Heart right ventricle (tissue), 16 donors: ENCODE measurements around the gene ARRDC5. TPM values are rescaled to one million over a fixed set of nuclear protein-coding genes. Genes with fewer than 3 reads are reported as not detected.
A peak's percentile ranks its signal among the peaks of the same experiment; 100 is the strongest.

Experiments
- ATAC-seq, 8 donors: fragments of 200-7000 bp; cut with Tn5 transposase; one replicate each; pipeline ENCODE4 v1.9.1; 2020; ENCODE audit warnings: mild to moderate bottlenecking in 8 of 8, moderate library complexity in 8 of 8, moderate number of reproducible peaks in 1 of 8
- DNase-seq, 2 donors: peaks; one replicate each; pipeline ENCODE4 v3.0.0-alpha.2; 2020
- H3K27ac ChIP-seq, 10 donors: fragments of 200-600 bp; sonication (generic) in 2 of 10; one replicate each; pipeline versions ENCODE4 v1.5.0 to v1.8.0; 2020 to 2022; ENCODE audit warnings: mild to moderate bottlenecking in 3 of 10
- H3K27me3 ChIP-seq, 7 donors: fragments of 200-600 bp; one replicate each; pipeline ENCODE4 v1.8.0; 2021 to 2022; ENCODE audit warnings: mild to moderate bottlenecking in 2 of 7
- H3K36me3 ChIP-seq, 9 donors: fragments of 200-600 bp; sonication (generic) in 1 of 9; one replicate each; pipeline versions ENCODE4 v1.5.0 to v1.8.0; 2020 to 2022; ENCODE audit warnings: mild to moderate bottlenecking in 2 of 9
- H3K4me1 ChIP-seq, 9 donors: fragments of 200-600 bp; sonication (generic) in 1 of 9; one replicate each; pipeline versions ENCODE4 v1.5.0 to v1.8.0; 2020 to 2022; ENCODE audit warnings: mild to moderate bottlenecking in 4 of 9
- H3K4me3 ChIP-seq, 10 donors: fragments of 200-600 bp; sonication (generic) in 2 of 10; one replicate each; pipeline versions ENCODE4 v1.5.0 to v1.8.0; 2020 to 2022; ENCODE audit warnings: mild to moderate bottlenecking in 7 of 10, moderate library complexity in 2 of 10
- H3K9me3 ChIP-seq, 11 donors: fragments of 200-600 bp in 10 of 11; sonication (generic) in 2 of 11; one replicate each; pipeline versions ENCODE4 v1.5.0 to v1.8.0; 2013 to 2022; ENCODE audit warnings: mild to moderate bottlenecking in 2 of 11, control low read depth in 1 of 11, moderate library complexity in 1 of 11
- WGBS, 2 donors: extraction: QIAGEN DNeasy Blood & Tissue Kit; methylation state at CpG; one replicate each; pipeline ENCODE4 v1.1.7; 2013; ENCODE audit warnings: inconsistent platforms in 1 of 2; 5-methylcytosine and 5-hydroxymethylcytosine counted together
- intact Hi-C, 10 donors: fragments of 100-400 bp; cut with DNase I; formaldehyde crosslinking; loops; one replicate each; pipeline versions ENCODE4 v1.11.1 to v1.14.2; 2022
- polyA plus RNA-seq, 2 donors: library from polyadenylated mRNA; stranded (reverse); fragments of 200-250 nt; gene quantifications; one replicate each; pipeline ENCODE4 v1.2.3, GENCODE V29; 2013
- total RNA-seq, 10 donors: library from RNA; stranded (reverse); fragmentation: NEBNext Ultra II Directional in 3 of 10; extraction: Animal tissue kit (Norgen Biotek cat#: 25700) in 3 of 10; gene quantifications; one replicate each; pipeline versions ENCODE4 v1.2.1 to v1.2.4, GENCODE V29; 2021 to 2023
- TF ChIP-seq, protein P1 (sequence below), 9 donors: fragments of 200-600 bp; sonication (generic) in 2 of 9; IDR thresholded peaks; one replicate each; pipeline versions ENCODE4 v1.5.0 to v1.8.0; 2021 to 2022; ENCODE audit warnings: antibody characterized with exemption in 9 of 9, mild to moderate bottlenecking in 5 of 9, moderate library complexity in 1 of 9
- donor health status: Arrhythmogenic right ventricular cardiomyopathy.
- donor health status: ischemic (EF 13 %, LVEDD 7.1; RV severe dilation, severe dysfunction).
- donor health status: healthy with polysubstance abuse.
- donor health status: DM: no; HTN: yes; CAD: no.
- donor health status: DM: no; HTN: no; CAD: no.
- donor health status: ischemic (EF 25% LVEDD 6.9; RV normal size, moderate dysfunction).
- donor health status: ischemic (EF 25% LVEDD 5.7; RV mildly dilated, moderate dysfunction).
- donor health status: healthy.
- donor health status: DM: yes; HTN: yes; CAD: no.
- donor health status: Ischemic cardiomyopathy.
- donor health status: ischemic (EF 35%, LVEDD 5.7; RV mildly dilated, moderate dysfunction).
- donor health status: nonischemic (EF 11% LVEDD 7.7; RV severe dilation, severe dysfunction).
- donor health status: DM: yes; HTN: yes; CAD: no.
- donor health status: PGD.
- donor health status: ischemic (EF 29% LVEDD 5.4; RV normal size, mild dysfunction).
- donor health status: nonischemic (EF 23%, LVEDD 6.1; RV moderate dilation, normal function).

The ARRDC5 gene
- total and polyA plus RNA-seq, 12 donors = 0.01 to 0.21 TPM; not detected in 10

DNA sequence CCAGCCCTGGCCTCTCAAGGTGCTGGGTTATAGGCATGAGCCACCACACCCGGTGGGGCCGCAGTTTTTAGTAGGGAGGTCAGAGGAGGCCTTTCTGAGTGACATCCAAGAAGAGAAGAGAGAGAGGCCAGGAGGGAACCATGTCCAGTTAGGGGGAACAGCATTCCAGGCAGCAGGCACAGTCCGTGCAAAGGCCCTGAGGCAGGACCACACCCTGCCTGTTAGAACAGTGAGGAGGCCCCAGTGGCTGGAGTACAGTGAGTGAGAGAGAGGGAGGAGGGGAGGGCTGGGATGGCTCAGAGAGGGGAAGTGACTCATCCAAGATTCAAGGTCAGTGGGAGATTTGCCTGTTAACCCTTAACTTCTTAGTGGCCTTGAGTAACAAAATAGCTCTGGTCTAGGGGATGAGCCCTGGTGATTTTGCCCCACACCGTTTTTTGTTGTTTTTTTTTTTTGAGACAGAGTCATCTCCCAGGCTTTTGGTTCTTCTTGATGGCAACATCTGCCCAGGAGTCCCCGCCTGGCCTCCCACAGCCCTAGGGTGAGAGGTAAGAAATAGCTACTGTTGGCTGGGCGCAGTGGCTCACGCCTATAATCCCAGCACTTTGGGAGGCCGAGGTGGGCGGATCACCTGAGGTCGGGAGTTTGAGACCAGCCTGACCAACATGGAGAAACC is 32.5 kb downstream of the ARRDC5 start:
- DNase-seq (peak in 1 of 2 donors; percentile 30), ATAC-seq (peak in 1 of 8 donors; percentile 63)
- no peaks in the 10 kb centered on the region for H3K27me3 ChIP-seq
- TF ChIP-seq, protein P1, sequence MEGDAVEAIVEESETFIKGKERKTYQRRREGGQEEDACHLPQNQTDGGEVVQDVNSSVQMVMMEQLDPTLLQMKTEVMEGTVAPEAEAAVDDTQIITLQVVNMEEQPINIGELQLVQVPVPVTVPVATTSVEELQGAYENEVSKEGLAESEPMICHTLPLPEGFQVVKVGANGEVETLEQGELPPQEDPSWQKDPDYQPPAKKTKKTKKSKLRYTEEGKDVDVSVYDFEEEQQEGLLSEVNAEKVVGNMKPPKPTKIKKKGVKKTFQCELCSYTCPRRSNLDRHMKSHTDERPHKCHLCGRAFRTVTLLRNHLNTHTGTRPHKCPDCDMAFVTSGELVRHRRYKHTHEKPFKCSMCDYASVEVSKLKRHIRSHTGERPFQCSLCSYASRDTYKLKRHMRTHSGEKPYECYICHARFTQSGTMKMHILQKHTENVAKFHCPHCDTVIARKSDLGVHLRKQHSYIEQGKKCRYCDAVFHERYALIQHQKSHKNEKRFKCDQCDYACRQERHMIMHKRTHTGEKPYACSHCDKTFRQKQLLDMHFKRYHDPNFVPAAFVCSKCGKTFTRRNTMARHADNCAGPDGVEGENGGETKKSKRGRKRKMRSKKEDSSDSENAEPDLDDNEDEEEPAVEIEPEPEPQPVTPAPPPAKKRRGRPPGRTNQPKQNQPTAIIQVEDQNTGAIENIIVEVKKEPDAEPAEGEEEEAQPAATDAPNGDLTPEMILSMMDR (IDR thresholded peaks at IDR 0.05) = no peak
- 75 to 78% methylated on average over 10 of the region's 10 CpGs for WGBS, 2 donors
- no peaks in the 10 kb centered on the region for H3K36me3 ChIP-seq
- H3K9me3 ChIP-seq = no peaks in the 10 kb centered on the region
- intact Hi-C loops = loop anchor here in 5 of 10 donors (2.0 to 5.0 kb wide), 3 partner anchors 41 to 162 kb away; no protein-coding TSS in a partner anchor
- peaks cover 0 to 41% (median 8%) of the 10 kb centered on the region in 9 donors for H3K4me1 ChIP-seq
- H3K4me3 ChIP-seq = no peak overlapping the region
- H3K27ac ChIP-seq = peak overlapping the region in 1 of 10 donors; percentile 55

- Histone ChIP-seq H3K4me3 (peak overlapping the region in 6 of 10 donors; percentile 77 to 99 (median 92)), H3K9me3 (no peaks in the 10 kb centered on the region), H3K36me3 (peaks cover 0 to 5% (median 0%) of the 10 kb centered on the region in 9 donors), H3K4me1 (peaks cover 0 to 41% (median 8%) of the 10 kb centered on the region in 9 donors), H3K27me3 (no peaks in the 10 kb centered on the region), H3K27ac (peak overlapping the region in 3 of 10 donors; percentile 87 to 97 (median 91))
- intact Hi-C loops = loop anchor here in 2 of 10 donors (5.0 to 10.0 kb wide), 2 partner anchors 96 to 99 kb away; partner anchors contain the start of gene KDM4B (in 2 of the 2)
- TF ChIP-seq, protein P1 (IDR thresholded peaks at IDR 0.05) = no peak
- 78 to 84% methylated on average over 10 of the region's 10 CpGs for WGBS, 2 donors
- ATAC-seq (no peak), DNase-seq (no peak)
Measured at GRCh38 chr19:4868286-4868834, 34.3 kb downstream of the ARRDC5 start.

GRCh38 chr19:4867534-4868285 is 35.0 kb downstream of the ARRDC5 start, which contains the start of gene PLIN3:
TSS of gene PLIN3 (minus strand) at chr19:4867667. CDS start at chr19:4861394, 6,273 bp downstream.
- peak; percentile 98 for DNase-seq
- intact Hi-C loops = loop anchor here in 2 of 10 donors (5.0 to 10.0 kb wide), 2 partner anchors 97 to 100 kb away; partner anchors contain the start of gene KDM4B (in 2 of the 2)
- 5 to 6% methylated on average over 41 to 43 of the region's 46 CpGs for WGBS, 2 donors

More at GRCh38 chr19:4867534-4868285, 35.0 kb downstream of the ARRDC5 start, which contains the start of gene PLIN3:
- Histone ChIP-seq H3K27me3 (no peaks in the 10 kb centered on the region), H3K27ac (peak within 1 kb of the TSS in 9 of 10 donors; percentile 67 to 97 (median 87)), H3K4me3 (peak within 1 kb of the TSS; percentile 70 to 99 (median 84)), H3K36me3 (peaks cover 0 to 10% (median 0%) of the 10 kb centered on the region in 9 donors), H3K4me1 (peaks cover 0 to 40% (median 8%) of the 10 kb centered on the region in 9 donors), H3K9me3 (no peaks in the 10 kb centered on the region)
- TF ChIP-seq, protein P1 (IDR thresholded peaks at IDR 0.05) = no peak
- ATAC-seq = peak; percentile 97 to 99 (median 98)
